K562 (cell line): ENCODE results near the gene PTBP3. TPM values are rescaled to one million over a fixed set of nuclear protein-coding genes. Genes with fewer than 3 reads are reported as not detected.

ENCODE experiments used
- CTBP1 ChIP-seq: fragments of 450-650 bp; IDR thresholded peaks from 2 replicates; pipeline ENCODE4 v1.6.1; 2016; ENCODE audit warnings: borderline replicate concordance
- DLX4 ChIP-seq: fragments of 250-450 bp; sonication (Bioruptor Pico); IDR thresholded peaks from 2 replicates; pipeline ENCODE4 v1.6.1; 2021; ENCODE audit warnings: mild to moderate bottlenecking
- GABPB1 ChIP-seq: sonication (generic); formaldehyde crosslinking; IDR thresholded peaks from 2 replicates; pipeline ENCODE4 v1.8.0; 2022; ENCODE audit warnings: mild to moderate bottlenecking, missing genetic modification reagents
- GATAD2A ChIP-seq: fragments of 450-650 bp; IDR thresholded peaks from 2 replicates; pipeline ENCODE4 v1.6.1; 2017
- GTF2F1 ChIP-seq: IDR thresholded peaks from 2 replicates; pipeline ENCODE4 v1.6.1; 2011; ENCODE audit warnings: low read depth, low read length, improper control_type of control experiment
- IRF2 ChIP-seq: sonication (generic); formaldehyde crosslinking; IDR thresholded peaks from 2 replicates; pipeline ENCODE4 v1.8.1; 2022; ENCODE audit warnings: mild to moderate bottlenecking, missing genetic modification reagents
- KAT8 ChIP-seq: fragments of 450-650 bp; IDR thresholded peaks from 2 replicates; pipeline ENCODE4 v1.6.1; 2016; ENCODE audit warnings: low read depth, mild to moderate bottlenecking
- MXI1 ChIP-seq: IDR thresholded peaks from 2 replicates; pipeline ENCODE4 v1.6.1; 2011; ENCODE audit warnings: low read depth, mild to moderate bottlenecking, improper control_type of control experiment, low read length
- NCOA2 ChIP-seq, 2 experiments: fragments of 450-650 bp; IDR thresholded peaks; 2 replicates each; pipeline ENCODE4 v1.6.1; 2018; ENCODE audit warnings: mild to moderate bottlenecking in 2 of 2, moderate library complexity in 1 of 2; ENCODE audit not compliant: partially characterized antibody in 2 of 2
- PCBP1 ChIP-seq: fragments of 200-400 bp; formaldehyde crosslinking; IDR thresholded peaks from 2 replicates; pipeline ENCODE4 v1.6.1; 2018; ENCODE audit warnings: mild to moderate bottlenecking, low read depth, low read length; ENCODE audit not compliant: poor library complexity, severe bottlenecking
- POLR2B ChIP-seq: fragments of 450-650 bp; IDR thresholded peaks from 2 replicates; pipeline ENCODE4 v1.6.1; 2018; ENCODE audit warnings: low read depth; ENCODE audit not compliant: partially characterized antibody
- RAD21 ChIP-seq, 2 experiments: fragments of 250-450 bp in 1 of 2; fragments of 450-650 bp in 1 of 2; sonication (Bioruptor Pico) in 1 of 2; formaldehyde crosslinking in 1 of 2; IDR thresholded peaks in 1 of 2; conservative IDR thresholded peaks in 1 of 2; 2 replicates each; pipeline versions ENCODE4 v1.4.0 to v1.8.0; 2020 to 2022; ENCODE audit warnings: mild to moderate bottlenecking in 2 of 2, moderate library complexity in 1 of 2
- RBM15 ChIP-seq: fragments of 200-400 bp; formaldehyde crosslinking; IDR thresholded peaks from 2 replicates; pipeline ENCODE4 v1.6.1; 2018; ENCODE audit warnings: mild to moderate bottlenecking, low read length, moderate library complexity; ENCODE audit not compliant: insufficient read depth
- RBM25 ChIP-seq: fragments of 200-400 bp; formaldehyde crosslinking; IDR thresholded peaks from 2 replicates; pipeline ENCODE4 v1.6.1; 2018; ENCODE audit warnings: low read length, low read depth, moderate library complexity; ENCODE audit not compliant: severe bottlenecking
- SNRNP70 ChIP-seq: fragments of 200-400 bp; formaldehyde crosslinking; optimal IDR thresholded peaks from 2 replicates; pipeline ENCODE3; 2017; ENCODE audit warnings: low read depth, low read length
- SREBF2 ChIP-seq: sonication (generic); formaldehyde crosslinking; IDR thresholded peaks from 2 replicates; pipeline ENCODE4 v1.4.0; 2020; ENCODE audit warnings: mild to moderate bottlenecking, missing genetic modification reagents
- STAT5B ChIP-seq: fragments of 250-450 bp; sonication (Bioruptor Pico); IDR thresholded peaks from 2 replicates; pipeline ENCODE4 v1.8.0; 2021; ENCODE audit warnings: mild to moderate bottlenecking, inconsistent platforms
- SUPT5H ChIP-seq: fragments of 450-650 bp; IDR thresholded peaks from 2 replicates; pipeline ENCODE4 v1.6.1; 2016
- TCF7 ChIP-seq: sonication (generic); IDR thresholded peaks from 2 replicates; pipeline ENCODE4 v1.6.1; 2016; ENCODE audit warnings: antibody characterized with exemption, borderline replicate concordance
- TEAD2 ChIP-seq: fragments of 450-650 bp; IDR thresholded peaks from 2 replicates; pipeline ENCODE4 v1.6.1; 2016; ENCODE audit warnings: missing genetic modification characterization, control low read depth, missing compliant biosample characterization
- YBX1 ChIP-seq: fragments of 450-650 bp; IDR thresholded peaks from 2 replicates; pipeline ENCODE4 v1.7.1; 2016; ENCODE audit warnings: mild to moderate bottlenecking
- ZBTB1 ChIP-seq: sonication (generic); formaldehyde crosslinking; IDR thresholded peaks from 2 replicates; pipeline ENCODE4 v1.8.1; 2023; ENCODE audit warnings: missing genetic modification reagents, low read depth, mild to moderate bottlenecking, borderline replicate concordance
- ZBTB34 ChIP-seq: fragments of 250-450 bp; sonication (Bioruptor Pico); IDR thresholded peaks from 2 replicates; pipeline ENCODE4 v1.8.0; 2021; ENCODE audit warnings: mild to moderate bottlenecking, moderate library complexity
- ZNF165 ChIP-seq: fragments of 250-450 bp; sonication (Bioruptor Pico); IDR thresholded peaks from 2 replicates; pipeline ENCODE4 v1.4.0; 2020; ENCODE audit warnings: borderline replicate concordance
- ZNF274 ChIP-seq: IDR thresholded peaks from 2 replicates; pipeline ENCODE4 v1.6.1; 2011; ENCODE audit warnings: low read depth, mild to moderate bottlenecking, low read length, moderate library complexity, borderline replicate concordance
- ZNF583 ChIP-seq: fragments of 250-450 bp; sonication (Bioruptor Pico); IDR thresholded peaks from 2 replicates; pipeline ENCODE4 v1.4.0; 2020
- ZNF740 ChIP-seq, 3 experiments: fragments of 200-800 bp in 1 of 3; sonication (Bioruptor generic) in 1 of 3; sonication (generic) in 1 of 3; formaldehyde crosslinking in 1 of 3; IDR thresholded peaks; 2 replicates each; pipeline versions ENCODE4 v1.6.1 to v1.8.0; 2016 to 2022; ENCODE audit warnings: mild to moderate bottlenecking in 2 of 3, missing compliant biosample characterization in 2 of 3, missing genetic modification characterization in 2 of 3, missing genetic modification reagents in 1 of 3
- ZNF830 ChIP-seq: fragments of 250-450 bp; sonication (Bioruptor Pico); IDR thresholded peaks from 2 replicates; pipeline ENCODE4 v1.5.0; 2021; ENCODE audit warnings: mild to moderate bottlenecking
- polyA plus RNA-seq, 8 experiments: library from polyadenylated mRNA; depleted of rRNA in 4 of 8; stranded (reverse) in 5 of 8; unstranded in 3 of 8; fragments of >200 nt; fragmentation: Nextera tagmentation in 2 of 8; fragmentation: Illumina TruSeq in 1 of 8; extraction: Ambion mirVana in 2 of 8; extraction: Trizol in 1 of 8; gene quantifications; 2 replicates each; pipeline versions ENCODE4 v1.2.1 to v1.2.3, GENCODE V29; 2011 to 2014; ENCODE audit warnings: inconsistent platforms in 1 of 8, missing spikeins in 1 of 8
- total RNA-seq, 7 experiments: library from RNA; depleted of rRNA in 6 of 7; stranded (reverse); fragments of >200 nt in 6 of 7; fragmentation: Illumina TruSeq in 2 of 7; extraction: Trizol in 2 of 7; gene quantifications; 2 replicates each; pipeline versions ENCODE4 v1.2.1 to v1.2.3, GENCODE V29; 2011 to 2021; ENCODE audit warnings: low replicate concordance in 1 of 7

Gene PTBP3
- total and polyA plus RNA-seq, 9 of the 15 experiments (the other 6 are each of a cell fraction or from before 2014, with no cell fraction given) = 22.4 to 132 (median 68.0) TPM

DNA sequence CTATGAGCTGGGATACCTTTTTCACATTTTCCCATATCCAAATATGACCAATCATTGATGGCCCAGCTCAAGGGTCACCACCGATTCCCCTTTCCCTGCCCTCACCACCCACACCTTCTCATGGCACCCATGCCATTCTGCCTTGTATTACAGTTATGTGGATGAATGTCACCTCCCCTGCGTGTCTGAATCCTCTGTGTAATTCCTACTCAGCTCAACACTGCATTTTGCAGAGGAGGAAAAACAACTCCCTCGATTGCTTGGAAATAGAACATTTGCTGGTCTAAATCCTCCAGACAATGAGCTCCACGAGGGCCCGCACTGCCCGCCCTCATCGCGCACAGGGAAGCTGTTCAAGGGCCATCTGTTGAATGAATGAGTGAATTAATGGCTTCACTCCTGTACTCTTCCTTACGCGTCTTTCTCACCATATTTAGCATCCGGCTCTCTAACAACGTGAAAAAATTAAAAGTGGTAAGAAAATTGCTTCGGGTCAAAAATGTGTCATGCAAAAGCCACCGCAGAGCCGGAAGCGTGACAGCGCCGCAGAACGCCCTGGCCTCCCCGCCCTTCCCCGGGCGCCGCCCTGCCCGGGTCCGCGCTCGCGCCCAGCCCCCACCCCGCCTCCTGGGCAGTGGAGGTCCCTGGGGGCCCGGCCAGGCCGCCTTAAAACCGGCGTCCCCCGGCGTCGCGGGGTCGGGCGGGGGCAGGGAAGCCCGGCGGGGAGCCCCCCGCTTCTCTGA, 159.0 kb downstream of the PTBP3 start (continued):
- TF ChIP-seq ZBTB34 (CRISPR knock-in tag) (no peak), ZNF274 (no peak), YBX1 (no peak), ZNF165 (CRISPR knock-in tag) (no peak), STAT5B (CRISPR knock-in tag) (no peak), MXI1 (0 out of 2 replicates have a peak, but pooled peaks have one; percentile 41), RAD21 (CRISPR knock-in tag; conservative IDR thresholded peaks at IDR 0.05 in 1 of 2, IDR thresholded peaks at IDR 0.05 in 1 of 2) (no peak), DLX4 (CRISPR knock-in tag) (no peak), NCOA2 (IDR thresholded peaks at IDR 0.05; ENCODE audit: partially characterized antibody in 2 of 2) (no peak), GABPB1 (CRISPR knock-in tag) (peak; percentile 34; the same call in 1 of the 2 replicates), ZNF830 (CRISPR knock-in tag) (no peak), RBM25 (no peak), TEAD2 (tag) (no peak), ZNF740 (CRISPR knock-in tag; IDR thresholded peaks at IDR 0.05) (no peak), ZNF740 (tag; IDR thresholded peaks at IDR 0.05) (no peak), ZBTB1 (CRISPR knock-in tag) (no peak; the same call in 1 of the 2 replicates), SNRNP70 (no peak), CTBP1 (no peak; the same call in 1 of the 2 replicates), KAT8 (no peak), POLR2B (peak; percentile 28), PCBP1 (no peak), SUPT5H (no peak; the same call in 1 of the 2 replicates), IRF2 (CRISPR knock-in tag) (no peak), GTF2F1 (no peak), ZNF583 (CRISPR knock-in tag) (no peak), SREBF2 (CRISPR knock-in tag) (no peak), TCF7 (no peak), RBM15 (no peak), GATAD2A (no peak)
